ENCODE data around the gene TRPT1. TPM values are rescaled to one million over a fixed set of nuclear protein-coding genes. Genes with fewer than 3 reads are reported as not detected.

Gene TRPT1
- total and polyA plus RNA-seq, 2 experiments from 2014 or later: 36.9 to 52.2 TPM

DNA sequence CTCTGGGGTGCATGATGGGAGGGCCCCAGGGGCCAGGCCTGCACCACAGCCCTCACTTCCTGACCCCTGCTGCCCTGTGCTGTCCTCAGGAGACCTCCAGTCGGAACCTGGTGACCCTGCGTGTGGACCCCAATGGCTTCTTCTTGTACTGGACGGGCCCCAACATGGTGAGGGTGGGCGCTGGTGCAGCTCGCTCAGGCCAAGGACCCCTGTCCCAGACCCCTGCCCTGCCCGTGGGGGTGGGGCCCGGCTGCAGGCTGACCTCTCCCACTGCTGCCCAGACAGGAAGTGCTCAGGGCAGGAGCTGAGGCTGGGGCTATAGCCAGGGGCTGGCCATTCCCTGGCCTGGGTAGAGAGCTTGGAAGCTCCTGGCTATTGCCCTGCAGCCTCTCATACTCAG lies 28.3 kb upstream of the TRPT1 start (continued):
- TF ChIP-seq, protein P1, sequence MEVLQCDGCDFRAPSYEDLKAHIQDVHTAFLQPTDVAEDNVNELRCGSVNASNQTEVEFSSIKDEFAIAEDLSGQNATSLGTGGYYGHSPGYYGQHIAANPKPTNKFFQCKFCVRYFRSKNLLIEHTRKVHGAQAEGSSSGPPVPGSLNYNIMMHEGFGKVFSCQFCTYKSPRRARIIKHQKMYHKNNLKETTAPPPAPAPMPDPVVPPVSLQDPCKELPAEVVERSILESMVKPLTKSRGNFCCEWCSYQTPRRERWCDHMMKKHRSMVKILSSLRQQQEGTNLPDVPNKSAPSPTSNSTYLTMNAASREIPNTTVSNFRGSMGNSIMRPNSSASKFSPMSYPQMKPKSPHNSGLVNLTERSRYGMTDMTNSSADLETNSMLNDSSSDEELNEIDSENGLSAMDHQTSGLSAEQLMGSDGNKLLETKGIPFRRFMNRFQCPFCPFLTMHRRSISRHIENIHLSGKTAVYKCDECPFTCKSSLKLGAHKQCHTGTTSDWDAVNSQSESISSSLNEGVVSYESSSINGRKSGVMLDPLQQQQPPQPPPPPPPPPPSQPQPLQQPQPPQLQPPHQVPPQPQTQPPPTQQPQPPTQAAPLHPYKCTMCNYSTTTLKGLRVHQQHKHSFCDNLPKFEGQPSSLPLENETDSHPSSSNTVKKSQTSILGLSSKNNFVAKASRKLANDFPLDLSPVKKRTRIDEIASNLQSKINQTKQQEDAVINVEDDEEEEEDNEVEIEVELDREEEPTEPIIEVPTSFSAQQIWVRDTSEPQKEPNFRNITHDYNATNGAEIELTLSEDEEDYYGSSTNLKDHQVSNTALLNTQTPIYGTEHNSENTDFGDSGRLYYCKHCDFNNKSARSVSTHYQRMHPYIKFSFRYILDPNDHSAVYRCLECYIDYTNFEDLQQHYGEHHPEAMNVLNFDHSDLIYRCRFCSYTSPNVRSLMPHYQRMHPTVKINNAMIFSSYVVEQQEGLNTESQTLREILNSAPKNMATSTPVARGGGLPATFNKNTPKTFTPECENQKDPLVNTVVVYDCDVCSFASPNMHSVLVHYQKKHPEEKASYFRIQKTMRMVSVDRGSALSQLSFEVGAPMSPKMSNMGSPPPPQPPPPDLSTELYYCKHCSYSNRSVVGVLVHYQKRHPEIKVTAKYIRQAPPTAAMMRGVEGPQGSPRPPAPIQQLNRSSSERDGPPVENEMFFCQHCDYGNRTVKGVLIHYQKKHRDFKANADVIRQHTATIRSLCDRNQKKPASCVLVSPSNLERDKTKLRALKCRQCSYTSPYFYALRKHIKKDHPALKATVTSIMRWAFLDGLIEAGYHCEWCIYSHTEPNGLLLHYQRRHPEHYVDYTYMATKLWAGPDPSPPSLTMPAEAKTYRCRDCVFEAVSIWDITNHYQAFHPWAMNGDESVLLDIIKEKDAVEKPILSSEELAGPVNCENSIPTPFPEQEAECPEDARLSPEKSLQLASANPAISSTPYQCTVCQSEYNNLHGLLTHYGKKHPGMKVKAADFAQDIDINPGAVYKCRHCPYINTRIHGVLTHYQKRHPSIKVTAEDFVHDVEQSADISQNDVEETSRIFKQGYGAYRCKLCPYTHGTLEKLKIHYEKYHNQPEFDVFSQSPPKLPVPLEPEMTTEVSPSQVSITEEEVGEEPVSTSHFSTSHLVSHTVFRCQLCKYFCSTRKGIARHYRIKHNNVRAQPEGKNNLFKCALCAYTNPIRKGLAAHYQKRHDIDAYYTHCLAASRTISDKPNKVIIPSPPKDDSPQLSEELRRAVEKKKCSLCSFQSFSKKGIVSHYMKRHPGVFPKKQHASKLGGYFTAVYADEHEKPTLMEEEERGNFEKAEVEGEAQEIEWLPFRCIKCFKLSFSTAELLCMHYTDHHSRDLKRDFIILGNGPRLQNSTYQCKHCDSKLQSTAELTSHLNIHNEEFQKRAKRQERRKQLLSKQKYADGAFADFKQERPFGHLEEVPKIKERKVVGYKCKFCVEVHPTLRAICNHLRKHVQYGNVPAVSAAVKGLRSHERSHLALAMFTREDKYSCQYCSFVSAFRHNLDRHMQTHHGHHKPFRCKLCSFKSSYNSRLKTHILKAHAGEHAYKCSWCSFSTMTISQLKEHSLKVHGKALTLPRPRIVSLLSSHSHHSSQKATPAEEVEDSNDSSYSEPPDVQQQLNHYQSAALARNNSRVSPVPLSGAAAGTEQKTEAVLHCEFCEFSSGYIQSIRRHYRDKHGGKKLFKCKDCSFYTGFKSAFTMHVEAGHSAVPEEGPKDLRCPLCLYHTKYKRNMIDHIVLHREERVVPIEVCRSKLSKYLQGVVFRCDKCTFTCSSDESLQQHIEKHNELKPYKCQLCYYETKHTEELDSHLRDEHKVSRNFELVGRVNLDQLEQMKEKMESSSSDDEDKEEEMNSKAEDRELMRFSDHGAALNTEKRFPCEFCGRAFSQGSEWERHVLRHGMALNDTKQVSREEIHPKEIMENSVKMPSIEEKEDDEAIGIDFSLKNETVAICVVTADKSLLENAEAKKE (CRISPR knock-in tag; IDR thresholded peaks at IDR 0.05): no peak
- TF ChIP-seq ZNF331 (CRISPR knock-in tag; IDR thresholded peaks at IDR 0.05; ENCODE audit: low read depth): no peak
- TF ChIP-seq EZH2phosphoT487 (IDR thresholded peaks at IDR 0.05; ENCODE audit: unreplicated experiment): no peak
- no peak for TF ChIP-seq CREB1 (CRISPR knock-in tag; IDR thresholded peaks at IDR 0.05; ENCODE audit: low read depth)

DNA sequence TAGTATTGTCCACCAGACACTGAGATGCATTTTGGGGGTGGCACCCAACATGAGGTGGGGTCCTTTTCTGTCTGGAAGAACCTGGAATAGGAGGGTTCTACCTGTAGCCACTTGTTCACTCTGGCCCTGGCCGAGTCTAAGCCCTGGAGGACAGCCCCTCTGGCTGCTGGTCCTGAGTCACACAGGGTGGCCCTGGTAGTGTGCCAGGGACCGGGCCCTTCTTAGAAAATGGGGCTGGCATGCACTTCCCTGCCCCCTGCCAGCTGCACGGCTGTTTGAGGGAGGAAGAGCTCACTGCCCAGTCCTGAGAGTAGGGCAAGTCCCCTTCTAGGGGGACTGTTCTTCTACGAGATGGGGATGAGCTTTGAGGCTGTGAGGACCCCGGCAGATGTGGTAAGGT lies 27.5 kb upstream of the TRPT1 start:
- Mint-ChIP-seq H3K4me3 (peak overlapping the region; percentile 92), H3K4me1 (peaks cover 31% of the 10 kb centered on the region)
- peak overlapping the region; percentile 98; the same call in 1 of the 2 replicates for H3K4me2 ChIP-seq
- TF ChIP-seq JUNB (IDR thresholded peaks at IDR 0.05; ENCODE audit: unreplicated experiment) (no peak), STAT1 (IDR thresholded peaks at IDR 0.05; ENCODE audit: unreplicated experiment) (no peak), CREB1 (CRISPR knock-in tag; IDR thresholded peaks at IDR 0.05; ENCODE audit: low read depth) (no peak), CTCF (conservative IDR thresholded peaks at IDR 0.05; ENCODE audit: low read depth in 2 of 2) (no peak), POLR2AphosphoS5 (IDR thresholded peaks at IDR 0.05; ENCODE audit: low read depth) (no peak), ETS1 (IDR thresholded peaks at IDR 0.05) (no peak)
- TF ChIP-seq, protein P2, sequence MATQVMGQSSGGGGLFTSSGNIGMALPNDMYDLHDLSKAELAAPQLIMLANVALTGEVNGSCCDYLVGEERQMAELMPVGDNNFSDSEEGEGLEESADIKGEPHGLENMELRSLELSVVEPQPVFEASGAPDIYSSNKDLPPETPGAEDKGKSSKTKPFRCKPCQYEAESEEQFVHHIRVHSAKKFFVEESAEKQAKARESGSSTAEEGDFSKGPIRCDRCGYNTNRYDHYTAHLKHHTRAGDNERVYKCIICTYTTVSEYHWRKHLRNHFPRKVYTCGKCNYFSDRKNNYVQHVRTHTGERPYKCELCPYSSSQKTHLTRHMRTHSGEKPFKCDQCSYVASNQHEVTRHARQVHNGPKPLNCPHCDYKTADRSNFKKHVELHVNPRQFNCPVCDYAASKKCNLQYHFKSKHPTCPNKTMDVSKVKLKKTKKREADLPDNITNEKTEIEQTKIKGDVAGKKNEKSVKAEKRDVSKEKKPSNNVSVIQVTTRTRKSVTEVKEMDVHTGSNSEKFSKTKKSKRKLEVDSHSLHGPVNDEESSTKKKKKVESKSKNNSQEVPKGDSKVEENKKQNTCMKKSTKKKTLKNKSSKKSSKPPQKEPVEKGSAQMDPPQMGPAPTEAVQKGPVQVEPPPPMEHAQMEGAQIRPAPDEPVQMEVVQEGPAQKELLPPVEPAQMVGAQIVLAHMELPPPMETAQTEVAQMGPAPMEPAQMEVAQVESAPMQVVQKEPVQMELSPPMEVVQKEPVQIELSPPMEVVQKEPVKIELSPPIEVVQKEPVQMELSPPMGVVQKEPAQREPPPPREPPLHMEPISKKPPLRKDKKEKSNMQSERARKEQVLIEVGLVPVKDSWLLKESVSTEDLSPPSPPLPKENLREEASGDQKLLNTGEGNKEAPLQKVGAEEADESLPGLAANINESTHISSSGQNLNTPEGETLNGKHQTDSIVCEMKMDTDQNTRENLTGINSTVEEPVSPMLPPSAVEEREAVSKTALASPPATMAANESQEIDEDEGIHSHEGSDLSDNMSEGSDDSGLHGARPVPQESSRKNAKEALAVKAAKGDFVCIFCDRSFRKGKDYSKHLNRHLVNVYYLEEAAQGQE (IDR thresholded peaks at IDR 0.05; ENCODE audit: unreplicated experiment): no peak

More for the DNA sequence above, 27.5 kb upstream of the TRPT1 start:
- no peak for ATAC-seq
- H3K9me2 ChIP-seq (ENCODE audit: insufficient read depth): no peaks in the 10 kb centered on the region
- H3K79me2 ChIP-seq (replicated peaks; ENCODE audit: insufficient read depth): peaks cover 19% of the 10 kb centered on the region
- 0 out of 2 replicates have a peak, but pooled peaks cover 5% of the 10 kb centered on the region for H3K36me3 ChIP-seq (ENCODE audit: insufficient read depth)
- H4K20me1 ChIP-seq (replicated peaks; ENCODE audit: insufficient read depth): no peaks in the 10 kb centered on the region; the same call in none of the 2 replicates
- peaks cover 24% of the 10 kb centered on the region for H3K36me3 Mint-ChIP-seq (ENCODE audit: low read depth)
- H3K27me3 ChIP-seq (ENCODE audit: insufficient read depth): no peaks in the 10 kb centered on the region
- peak overlapping the region; percentile 18; the same call in 1 of the 2 replicates for H3K27ac Mint-ChIP-seq
- peak overlapping the region; percentile 59; the same call in 1 of the 2 replicates for H3K27ac ChIP-seq (ENCODE audit: low read depth)
- H3K4me1 ChIP-seq (ENCODE audit: insufficient read depth): peaks cover 24% of the 10 kb centered on the region
- no peaks in the 10 kb centered on the region for H3K9me3 Mint-ChIP-seq
- peak overlapping the region; percentile 94; the same call in 1 of the 2 replicates for H3K4me3 ChIP-seq
- peaks cover 22% of the 10 kb centered on the region for H3F3A ChIP-seq (replicated peaks; ENCODE audit: low read depth)
- H2AFZ ChIP-seq: no peak overlapping the region
- no peak for DNase-seq (ENCODE audit: low spot score)
- peaks cover 26% of the 10 kb centered on the region for H3K27me3 Mint-ChIP-seq (ENCODE audit: insufficient read depth, low read depth, poor library complexity)
